NT2/D1 (cell line): ENCODE measurements around the gene SMAD9.

ENCODE experiments used
- SUZ12 ChIP-seq: IDR thresholded peaks from 2 replicates; pipeline ENCODE4 v1.6.1; 2011; ENCODE audit not compliant: insufficient read length, insufficient read depth; ENCODE audit errors: extremely low read depth
- YY1 ChIP-seq: IDR thresholded peaks from 2 replicates; pipeline ENCODE4 v1.6.1; 2011; ENCODE audit not compliant: insufficient read length, insufficient read depth
- ZNF274 ChIP-seq: IDR thresholded peaks from 2 replicates; pipeline ENCODE4 v1.6.1; 2011; ENCODE audit warnings: mild to moderate bottlenecking, low read depth, low read length

GRCh38 chr13:36865265-36865664 lies 54.8 kb downstream of the SMAD9 start:
- no peak for TF ChIP-seq YY1
- TF ChIP-seq ZNF274: no peak
- no peak for TF ChIP-seq SUZ12
